ENCODE results near the gene ABHD15.

ABHD15 gene

DNA sequence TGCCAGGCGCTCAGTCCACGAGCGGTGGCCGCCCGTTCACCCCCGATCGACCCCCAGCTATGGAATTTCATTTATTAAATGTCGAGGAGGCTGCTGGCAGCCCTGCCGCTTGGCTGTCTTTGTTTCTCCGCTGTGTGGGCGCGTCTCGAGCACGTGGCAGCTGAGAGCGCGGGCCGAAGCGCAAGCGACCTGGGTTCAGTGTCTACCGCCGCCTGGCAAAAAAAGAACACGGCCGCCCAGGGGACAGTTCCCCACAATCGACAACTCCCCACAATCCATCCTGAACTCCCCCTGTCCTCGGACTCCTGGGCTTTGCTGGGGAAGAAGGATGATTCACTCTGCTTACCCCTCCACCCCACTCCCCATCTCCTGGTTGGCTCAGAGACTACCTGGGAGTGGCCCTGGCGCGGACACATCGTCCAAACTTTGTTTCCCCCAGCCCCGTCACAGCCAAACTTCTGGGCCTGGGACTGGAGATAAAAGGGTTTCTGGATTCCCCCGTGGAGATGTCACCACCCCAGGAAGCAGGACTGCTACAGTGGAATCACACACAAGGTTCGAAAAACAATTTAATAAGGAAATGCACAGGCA is 24.4 kb upstream of the ABHD15 start:
- no peaks in the 10 kb centered on the region for H3K9me3 ChIP-seq (ENCODE audit: control insufficient read depth, insufficient read depth, low read length)
- peak overlapping the region; percentile 94 for H3K4me2 ChIP-seq (ENCODE audit: low read length)
- H3K4me3 ChIP-seq (ENCODE audit: low read length) = peak overlapping the region; percentile 74
- H3K79me2 ChIP-seq (ENCODE audit: control insufficient read depth, low read length) = peaks cover 64% of the 10 kb centered on the region
- peaks cover 13% of the 10 kb centered on the region for H3F3A ChIP-seq (ENCODE audit: control insufficient read depth, insufficient read depth)
- H3K27ac ChIP-seq (ENCODE audit: low read depth, low read length) = peak overlapping the region; percentile 59
- H4K20me1 ChIP-seq (ENCODE audit: control insufficient read depth, insufficient read depth, low read depth, low read length) = 0 out of 2 replicates have a peak, but pooled peaks cover 9% of the 10 kb centered on the region
- 0 out of 2 replicates have a peak, but pooled peaks cover 6% of the 10 kb centered on the region for H3K36me3 ChIP-seq (ENCODE audit: control insufficient read depth, low read length)
- no peaks in the 10 kb centered on the region for H3K9me2 ChIP-seq (replicated peaks; ENCODE audit: control insufficient read depth, low read length)
- TF ChIP-seq, protein P1, sequence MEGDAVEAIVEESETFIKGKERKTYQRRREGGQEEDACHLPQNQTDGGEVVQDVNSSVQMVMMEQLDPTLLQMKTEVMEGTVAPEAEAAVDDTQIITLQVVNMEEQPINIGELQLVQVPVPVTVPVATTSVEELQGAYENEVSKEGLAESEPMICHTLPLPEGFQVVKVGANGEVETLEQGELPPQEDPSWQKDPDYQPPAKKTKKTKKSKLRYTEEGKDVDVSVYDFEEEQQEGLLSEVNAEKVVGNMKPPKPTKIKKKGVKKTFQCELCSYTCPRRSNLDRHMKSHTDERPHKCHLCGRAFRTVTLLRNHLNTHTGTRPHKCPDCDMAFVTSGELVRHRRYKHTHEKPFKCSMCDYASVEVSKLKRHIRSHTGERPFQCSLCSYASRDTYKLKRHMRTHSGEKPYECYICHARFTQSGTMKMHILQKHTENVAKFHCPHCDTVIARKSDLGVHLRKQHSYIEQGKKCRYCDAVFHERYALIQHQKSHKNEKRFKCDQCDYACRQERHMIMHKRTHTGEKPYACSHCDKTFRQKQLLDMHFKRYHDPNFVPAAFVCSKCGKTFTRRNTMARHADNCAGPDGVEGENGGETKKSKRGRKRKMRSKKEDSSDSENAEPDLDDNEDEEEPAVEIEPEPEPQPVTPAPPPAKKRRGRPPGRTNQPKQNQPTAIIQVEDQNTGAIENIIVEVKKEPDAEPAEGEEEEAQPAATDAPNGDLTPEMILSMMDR (IDR thresholded peaks at IDR 0.05; ENCODE audit: low read depth, low read length, poor library complexity, severe bottlenecking) = no peak
- TF ChIP-seq EZH2phosphoT487 (IDR thresholded peaks at IDR 0.05; ENCODE audit: borderline replicate concordance, low read length) = no peak
- H3K4me1 ChIP-seq (ENCODE audit: control insufficient read depth, low read length) = peaks cover 68% of the 10 kb centered on the region
- H3K27me3 ChIP-seq (ENCODE audit: control insufficient read depth, low read length) = no peaks in the 10 kb centered on the region

DNA sequence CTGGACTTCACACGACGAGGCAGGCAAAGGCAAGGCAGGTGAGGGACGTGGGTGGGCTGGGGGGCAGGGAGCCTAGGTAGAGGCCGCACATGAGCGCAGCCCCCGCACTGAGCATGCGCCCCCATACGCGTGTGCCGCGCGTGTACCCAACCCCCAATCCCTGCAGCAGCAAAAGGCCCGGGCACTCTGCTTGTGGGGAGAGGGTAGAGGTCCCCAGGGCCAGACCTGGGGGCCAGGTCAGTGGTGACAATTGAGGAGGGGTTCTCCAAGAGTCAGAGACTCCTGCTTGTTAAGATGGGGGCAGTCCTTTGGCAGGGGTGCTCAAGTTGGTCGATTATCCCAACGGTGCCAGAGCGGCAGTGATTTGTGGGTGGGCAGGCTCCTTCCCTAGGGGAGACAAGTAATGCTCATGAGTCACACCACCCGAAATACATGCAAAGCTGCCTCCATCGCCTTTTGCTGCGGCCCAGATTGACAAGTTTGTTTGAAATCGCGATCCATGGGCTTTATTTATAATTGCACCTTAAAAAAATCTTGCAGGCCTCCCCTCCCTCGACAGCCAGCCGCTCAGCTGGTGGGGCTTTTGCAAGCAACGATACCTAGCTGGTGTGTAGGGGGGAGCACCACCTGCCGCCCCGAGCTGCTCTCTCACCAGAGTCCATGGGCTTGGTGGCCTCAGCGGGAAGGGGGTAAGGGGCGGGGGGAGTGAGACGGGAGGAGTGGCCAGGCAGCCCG is 23.7 kb upstream of the ABHD15 start:
- Histone ChIP-seq H3K27me3 (ENCODE audit: control insufficient read depth, low read length) (no peaks in the 10 kb centered on the region), H3F3A (ENCODE audit: control insufficient read depth, insufficient read depth) (peaks cover 13% of the 10 kb centered on the region), H3K4me2 (ENCODE audit: low read length) (peak overlapping the region; percentile 94), H3K4me3 (ENCODE audit: low read length) (peak overlapping the region; percentile 74), H3K79me2 (ENCODE audit: control insufficient read depth, low read length) (peaks cover 64% of the 10 kb centered on the region), H3K9me2 (replicated peaks; ENCODE audit: control insufficient read depth, low read length) (no peaks in the 10 kb centered on the region), H3K9me3 (ENCODE audit: control insufficient read depth, insufficient read depth, low read length) (no peaks in the 10 kb centered on the region), H4K20me1 (ENCODE audit: control insufficient read depth, insufficient read depth, low read depth, low read length) (0 out of 2 replicates have a peak, but pooled peaks cover 9% of the 10 kb centered on the region), H3K4me1 (ENCODE audit: control insufficient read depth, low read length) (peaks cover 74% of the 10 kb centered on the region), H3K36me3 (ENCODE audit: control insufficient read depth, low read length) (0 out of 2 replicates have a peak, but pooled peaks cover 6% of the 10 kb centered on the region), H3K27ac (ENCODE audit: low read depth, low read length) (peak overlapping the region; percentile 59)
- TF ChIP-seq, protein P1 (IDR thresholded peaks at IDR 0.05; ENCODE audit: low read depth, low read length, poor library complexity, severe bottlenecking) = no peak
- no peak for TF ChIP-seq EZH2phosphoT487 (IDR thresholded peaks at IDR 0.05; ENCODE audit: borderline replicate concordance, low read length)

DNA sequence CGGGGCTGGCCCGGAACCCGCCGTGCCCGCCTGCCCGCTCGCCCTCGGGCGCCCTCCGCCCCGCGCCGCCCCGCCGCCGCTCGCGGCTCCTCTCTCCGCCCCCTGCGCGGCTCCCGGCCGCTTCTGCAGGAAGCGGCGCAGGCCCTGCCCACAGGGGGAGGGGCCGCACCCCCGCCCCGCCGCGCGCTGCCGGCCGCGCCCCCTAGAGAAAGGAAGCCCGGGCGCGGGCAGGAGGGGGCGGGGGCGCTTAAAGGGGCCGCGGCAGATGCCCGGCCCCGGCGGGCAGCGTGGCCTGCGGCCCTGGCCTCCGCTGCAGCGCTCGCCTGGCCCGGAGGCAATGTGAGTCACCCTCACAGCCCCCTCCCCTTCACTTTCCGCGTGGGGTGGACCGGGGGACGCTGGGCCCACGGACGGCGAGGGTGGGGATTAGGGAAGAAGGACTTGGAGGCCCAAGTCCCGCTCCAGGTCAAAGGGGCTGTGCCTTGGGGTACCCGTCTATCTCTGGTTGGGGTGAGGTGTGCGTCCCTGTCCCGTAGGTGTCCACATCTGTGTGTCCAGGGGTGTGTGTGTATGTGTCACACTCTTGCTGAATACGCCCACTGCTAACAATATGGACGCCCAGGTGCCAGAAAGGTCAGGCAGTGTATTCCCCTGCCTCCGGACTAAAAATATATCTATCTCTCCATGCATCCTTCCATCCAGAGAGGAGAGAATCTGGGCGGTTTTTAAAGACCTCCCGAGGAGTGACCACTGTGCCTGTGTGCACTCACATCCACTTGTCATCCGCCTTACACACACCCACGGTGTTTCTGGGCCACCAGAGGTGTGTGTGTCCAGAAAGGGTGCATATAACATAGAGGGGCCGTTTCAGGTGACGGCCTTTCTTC is 22.9 kb upstream of the ABHD15 start, which contains the start of gene GIT1:
Gene GIT1, minus strand, starts transcription at position 125 of the 887 bp plus-strand sequence. CDS start 270 bp downstream, outside the sequence.
- peak within 1 kb of the TSS; percentile 59 for H3K27ac ChIP-seq (ENCODE audit: low read depth, low read length)
- TF ChIP-seq, protein P1 (IDR thresholded peaks at IDR 0.05; ENCODE audit: low read depth, low read length, poor library complexity, severe bottlenecking) = no peak
- TF ChIP-seq EZH2phosphoT487 (IDR thresholded peaks at IDR 0.05; ENCODE audit: borderline replicate concordance, low read length) = no peak

More for the DNA sequence above, 22.9 kb upstream of the ABHD15 start, which contains the start of gene GIT1:
- peaks cover 15% of the 10 kb centered on the region; the same call in 1 of the 2 replicates for H4K20me1 ChIP-seq (ENCODE audit: control insufficient read depth, insufficient read depth, low read depth, low read length)
- H3K9me3 ChIP-seq (ENCODE audit: control insufficient read depth, insufficient read depth, low read length) = no peaks in the 10 kb centered on the region
- peak within 1 kb of the TSS; percentile 94 for H3K4me2 ChIP-seq (ENCODE audit: low read length)
- no peaks in the 10 kb centered on the region for H3K9me2 ChIP-seq (replicated peaks; ENCODE audit: control insufficient read depth, low read length)
- 0 out of 2 replicates have a peak, but pooled peaks cover 6% of the 10 kb centered on the region for H3K36me3 ChIP-seq (ENCODE audit: control insufficient read depth, low read length)
- H3F3A ChIP-seq (ENCODE audit: control insufficient read depth, insufficient read depth) = peaks cover 13% of the 10 kb centered on the region
- no peaks in the 10 kb centered on the region for H3K27me3 ChIP-seq (ENCODE audit: control insufficient read depth, low read length)
- H3K4me1 ChIP-seq (ENCODE audit: control insufficient read depth, low read length) = peaks cover 78% of the 10 kb centered on the region
- peak within 1 kb of the TSS; percentile 92 for H3K4me3 ChIP-seq (ENCODE audit: low read length)
- H3K79me2 ChIP-seq (ENCODE audit: control insufficient read depth, low read length) = peaks cover 64% of the 10 kb centered on the region

Measured in DOHH2 (cell line).